GM18951 (cell line): Measurements from ENCODE around the gene RABGAP1L.

Experiments
- POLR2A ChIP-seq: IDR thresholded peaks from 4 replicates; pipeline ENCODE4 v1.6.1; 2011; ENCODE audit warnings: mild to moderate bottlenecking; ENCODE audit not compliant: insufficient read length, insufficient read depth; ENCODE audit errors: extremely low read depth
- in situ Hi-C: fragments of 300-500 bp; cut with MboI; formaldehyde crosslinking; loops from one replicate; pipeline ENCODE4 v1.12.0; 2022; ENCODE audit warnings: low sequenced_read_pairs, mixed read lengths, inconsistent platforms; ENCODE audit not compliant: unreplicated experiment

Gene RABGAP1L

DNA sequence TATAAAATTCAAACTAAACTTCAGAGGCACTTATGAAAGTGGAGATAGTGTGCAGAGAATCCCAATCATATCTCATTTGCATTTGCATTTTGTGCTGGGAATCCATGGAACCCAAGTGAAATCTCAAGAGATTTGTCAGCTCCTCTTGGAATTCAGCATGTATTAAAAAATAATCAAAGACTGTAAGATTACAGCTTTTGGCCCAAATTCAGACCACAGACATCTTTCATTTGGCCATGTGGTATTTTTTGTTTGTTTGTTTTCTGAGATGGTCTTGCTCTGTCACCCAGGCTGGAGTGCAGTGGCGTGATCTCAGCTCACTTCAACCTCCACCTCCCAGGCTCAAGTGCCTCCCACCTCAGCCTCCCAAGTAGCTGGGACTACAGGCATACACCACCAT is 836.6 kb downstream of the RABGAP1L start:
- in situ Hi-C loops = loop anchor here (10.0 to 25.0 kb wide), 2 partner anchors 221 to 734 kb away; no protein-coding TSS in a partner anchor
- TF ChIP-seq POLR2A = no peak

DNA sequence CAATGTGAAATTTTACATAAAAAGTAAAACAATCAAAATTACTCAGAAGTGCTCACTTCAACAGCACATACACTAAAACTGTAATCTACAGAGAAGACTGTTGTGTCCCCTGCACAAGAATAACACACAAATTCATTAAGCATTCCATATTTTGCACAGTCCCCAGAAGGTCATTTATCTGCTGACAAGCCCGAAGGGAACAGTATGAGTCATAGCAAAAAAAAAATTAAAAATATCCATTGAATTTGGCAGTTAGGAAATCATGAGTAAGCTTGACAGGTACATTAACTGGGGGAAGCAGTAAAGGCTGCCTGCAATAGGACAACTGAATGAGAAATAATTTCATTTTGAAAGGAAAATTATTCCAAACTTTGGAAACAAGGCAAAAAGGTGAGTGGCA is 837.2 kb downstream of the RABGAP1L start:
- in situ Hi-C loops = loop anchor here (10.0 to 25.0 kb wide), 2 partner anchors 222 to 734 kb away; no protein-coding TSS in a partner anchor
- TF ChIP-seq POLR2A = no peak

DNA sequence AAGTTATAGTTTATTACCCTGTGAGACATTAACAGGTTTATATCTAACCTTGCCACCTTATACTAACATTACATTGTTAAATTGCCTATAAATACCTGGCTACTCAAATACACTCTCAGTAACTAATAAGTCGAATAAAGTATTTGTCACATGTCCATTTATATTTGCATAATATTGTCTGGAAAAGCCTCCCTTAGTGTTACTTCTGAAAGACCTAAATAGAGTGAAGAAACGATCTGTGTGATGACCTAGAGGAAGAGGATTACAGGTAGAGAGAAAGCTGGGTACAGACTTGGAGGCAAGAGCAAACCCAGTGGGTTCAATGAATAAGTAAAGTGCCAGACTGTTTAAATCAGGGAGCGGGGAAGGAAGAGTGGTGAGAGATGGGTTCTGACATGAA is 837.7 kb downstream of the RABGAP1L start:
- no peak for TF ChIP-seq POLR2A
- in situ Hi-C loops = loop anchor here (10.0 to 25.0 kb wide), 2 partner anchors 222 to 735 kb away; no protein-coding TSS in a partner anchor

DNA sequence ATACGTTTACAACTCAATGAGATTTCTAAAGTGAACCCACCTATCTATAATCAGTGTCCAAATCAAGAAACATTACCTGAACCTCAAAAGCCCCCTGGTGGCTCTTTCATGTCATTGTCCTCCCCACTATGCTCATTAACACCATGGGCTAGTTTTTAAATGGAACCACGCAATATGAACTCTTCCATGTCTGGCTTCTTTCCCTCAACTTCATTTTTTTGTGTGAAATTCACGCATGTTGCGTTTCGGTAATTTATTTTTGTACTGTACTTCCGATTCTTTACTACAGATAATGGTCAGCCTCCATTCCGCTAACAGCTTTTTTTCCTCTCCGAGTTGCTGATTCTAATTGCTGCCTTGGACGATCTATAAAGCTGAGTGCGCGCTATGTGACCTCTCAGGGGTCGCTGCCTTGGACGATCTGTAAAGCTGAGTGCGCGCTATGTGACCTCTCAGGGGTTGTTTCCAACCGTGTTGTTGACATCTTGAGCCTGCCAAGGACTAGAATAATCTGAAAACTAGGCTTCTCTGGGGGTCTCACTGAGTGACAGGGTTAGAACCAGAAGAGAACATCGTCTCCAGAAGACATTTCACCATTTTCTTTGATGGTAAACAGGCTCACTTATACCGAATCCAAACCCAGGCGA is 839.4 kb downstream of the RABGAP1L start:
- in situ Hi-C loops = loop anchor here (10.0 to 25.0 kb wide), 2 partner anchors 224 to 736 kb away; no protein-coding TSS in a partner anchor
- TF ChIP-seq POLR2A = no peak

DNA sequence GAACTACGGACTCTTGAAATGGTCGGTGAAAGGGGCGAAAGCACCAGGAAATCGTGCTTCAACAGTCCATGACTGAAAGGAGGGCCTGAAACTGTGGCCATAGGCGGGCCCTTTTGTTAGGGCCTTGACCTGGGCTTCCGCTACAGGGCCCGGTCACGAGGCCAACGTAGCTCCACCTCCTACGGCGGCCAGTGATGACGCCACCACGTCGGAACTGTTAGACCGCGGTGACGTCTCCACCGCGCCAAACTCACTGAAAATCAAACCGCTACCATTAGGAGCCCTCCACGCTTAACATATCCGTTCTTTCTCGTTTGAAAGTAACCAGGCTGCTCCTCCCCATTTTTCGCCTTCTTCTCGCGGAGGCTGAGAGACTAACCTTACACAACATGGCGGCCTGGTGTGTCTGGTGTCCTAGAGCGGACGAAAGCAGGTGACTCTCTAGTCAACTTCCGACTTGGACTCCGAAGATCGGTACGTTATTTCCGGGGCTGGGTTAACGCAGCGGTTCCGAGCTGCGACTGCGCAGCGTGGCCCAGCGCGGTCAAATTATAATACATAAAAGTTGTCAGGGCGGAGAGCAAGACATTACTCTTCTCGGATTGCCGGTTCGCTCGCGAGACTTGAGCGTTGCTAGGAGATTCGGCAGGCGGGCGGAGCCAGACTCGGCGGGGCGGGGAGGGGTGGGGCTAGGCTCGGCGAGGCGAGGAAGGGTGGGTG is 840.1 kb downstream of the RABGAP1L start:
- peak; percentile 93 for TF ChIP-seq POLR2A
- in situ Hi-C loops = loop anchor here (10.0 to 25.0 kb wide), 2 partner anchors 225 to 737 kb away; no protein-coding TSS in a partner anchor

DNA sequence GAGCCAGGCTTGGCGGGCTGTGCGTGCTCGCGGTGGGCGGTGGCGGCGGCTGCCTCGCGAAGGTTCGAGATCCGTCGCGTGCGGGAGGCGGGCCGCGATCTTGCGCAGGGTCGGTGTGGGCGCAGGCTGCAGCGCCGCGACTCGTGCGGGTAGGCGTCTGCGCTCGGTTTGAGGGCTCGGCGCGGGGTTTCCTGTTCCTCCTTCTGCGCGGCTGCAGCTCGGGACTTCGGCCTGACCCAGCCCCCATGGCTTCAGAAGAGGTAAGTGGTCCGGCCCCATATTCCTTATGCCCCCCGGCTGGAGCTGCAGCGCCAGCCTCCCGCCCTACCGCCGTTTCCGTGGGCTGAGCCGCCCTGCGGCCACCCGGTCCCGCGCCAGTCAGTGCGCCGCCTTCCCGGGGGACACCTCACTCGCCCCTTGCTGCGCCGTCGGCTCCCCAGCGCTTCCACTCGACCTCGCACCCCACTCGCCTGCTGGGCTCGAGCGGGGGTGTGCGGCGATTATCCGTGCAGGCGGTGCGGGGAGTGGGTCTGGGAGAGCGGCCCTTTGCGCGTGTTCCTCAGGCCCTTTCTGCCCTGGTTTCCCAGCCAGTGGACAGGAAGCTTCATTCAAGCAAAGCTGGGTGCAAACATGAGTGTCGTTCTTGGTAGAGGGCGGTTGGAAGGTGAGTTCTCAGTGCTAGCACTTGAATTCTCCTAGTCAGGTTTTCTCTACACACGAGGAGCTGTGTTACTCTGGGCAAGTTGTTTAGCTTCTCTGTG is 840.8 kb downstream of the RABGAP1L start, which contains the start of gene CACYBP:
Gene CACYBP (plus strand): TSS at position 12 of the 761 bp plus-strand sequence. CDS start 234 bp downstream, at position 246.
- in situ Hi-C loops = loop anchor here (10.0 to 25.0 kb wide), 2 partner anchors 225 to 738 kb away; no protein-coding TSS in a partner anchor
- peak; percentile 73 for TF ChIP-seq POLR2A

DNA sequence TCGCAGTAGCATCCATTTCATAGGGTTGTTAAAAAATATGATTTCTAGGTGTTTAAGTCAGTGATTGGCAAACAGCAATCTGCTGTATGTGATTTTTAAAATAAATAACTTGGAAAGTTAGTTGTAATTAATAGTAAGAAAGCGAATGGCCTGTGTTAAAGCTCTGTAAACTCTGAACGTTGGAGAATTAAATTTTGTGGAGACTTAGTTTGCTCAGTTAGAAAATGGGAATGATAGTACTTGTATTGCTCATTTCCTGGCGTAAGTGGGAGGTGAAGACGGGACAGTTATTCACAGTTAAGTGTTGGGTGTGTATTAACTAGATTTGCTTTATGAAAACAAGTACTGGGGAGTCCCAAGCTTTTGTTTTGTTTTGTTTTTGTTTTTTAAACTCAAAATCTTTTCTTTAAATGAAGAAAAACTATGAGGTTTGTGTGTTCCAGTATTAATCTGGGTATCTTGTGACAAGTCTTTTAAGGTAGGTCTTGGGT is 841.4 kb downstream of the RABGAP1L start:
- in situ Hi-C loops = no loop called here
- no peak for TF ChIP-seq POLR2A

DNA sequence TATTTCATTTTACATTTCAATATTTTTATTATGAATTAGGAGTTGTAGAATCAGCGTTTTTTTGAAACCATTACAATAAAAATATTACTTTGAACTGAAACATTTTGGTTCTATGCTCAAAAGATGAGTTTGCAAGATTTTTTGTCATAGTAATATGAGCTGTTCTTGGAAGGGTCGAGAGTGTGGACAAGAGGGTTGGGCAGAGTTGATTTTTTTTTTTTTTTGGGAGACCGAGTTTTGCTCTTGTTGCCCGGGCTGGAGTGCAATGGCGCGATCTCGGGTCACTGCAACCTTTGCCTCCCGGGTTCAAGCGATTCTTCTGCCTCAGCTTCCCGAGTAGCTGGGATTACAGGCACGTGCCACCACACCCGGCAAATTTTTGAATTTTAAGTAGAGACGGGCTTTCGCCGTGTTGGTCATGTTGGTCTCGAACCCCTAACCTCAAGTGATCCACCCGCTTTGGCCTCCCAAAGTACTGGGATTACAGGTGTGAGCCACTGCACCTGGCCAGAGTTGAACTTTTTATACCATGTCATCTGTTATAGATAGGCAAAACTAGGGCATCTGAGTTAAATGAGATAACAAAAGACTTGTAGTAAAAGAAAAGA is 843.7 kb downstream of the RABGAP1L start:
- in situ Hi-C loops = no loop called here
- no peak for TF ChIP-seq POLR2A

DNA sequence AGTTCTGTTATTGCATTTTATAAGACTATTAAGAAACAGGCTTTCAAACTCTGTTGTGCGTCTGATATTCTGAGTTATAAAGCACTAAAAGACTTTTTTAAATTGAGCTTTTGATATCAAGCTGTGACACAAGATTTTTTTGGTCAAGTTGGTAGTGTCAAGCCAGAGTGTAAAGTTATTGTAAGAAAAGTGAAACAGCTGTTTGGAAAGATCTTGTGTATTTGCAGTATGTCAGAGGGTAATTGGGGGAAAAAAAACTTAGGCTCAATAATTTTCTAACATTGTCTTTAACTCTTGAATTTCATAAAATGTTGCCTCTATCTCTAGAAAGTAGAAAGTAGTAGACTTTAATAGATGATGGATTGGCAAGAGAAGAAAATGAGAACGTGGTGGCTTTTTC is 844.2 kb downstream of the RABGAP1L start:
- in situ Hi-C loops = no loop called here
- TF ChIP-seq POLR2A = no peak

DNA sequence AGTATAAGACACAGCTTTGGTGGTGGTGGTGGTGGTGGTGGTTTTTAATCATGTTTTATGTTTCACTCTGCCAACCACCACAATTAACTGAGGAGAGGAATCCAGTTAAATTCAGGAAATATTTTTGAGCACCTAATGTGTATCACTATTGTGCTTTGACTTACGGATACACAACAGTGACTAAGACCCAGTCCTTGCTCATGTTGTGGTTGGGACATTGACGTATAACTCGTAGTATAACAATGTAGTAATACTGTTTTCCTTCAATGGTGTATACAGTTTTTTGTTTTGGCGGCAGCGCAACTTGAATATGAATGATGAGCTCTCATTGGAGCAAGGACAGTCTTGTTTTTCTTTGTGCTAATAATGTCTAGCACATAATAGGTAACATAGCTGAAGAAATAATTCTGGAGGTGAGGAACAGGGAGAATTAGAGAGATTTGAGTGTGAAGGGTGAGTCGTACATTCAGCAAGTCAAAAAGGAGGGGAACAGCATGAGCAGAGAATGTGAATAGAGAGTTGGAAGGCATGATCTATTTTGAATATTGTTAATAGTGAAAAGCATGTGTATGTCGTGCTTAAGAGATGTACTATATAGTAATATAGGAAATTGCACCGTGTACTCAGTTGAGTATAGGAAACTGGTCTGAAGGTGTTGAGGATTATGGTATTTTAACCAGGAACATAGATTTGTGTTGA is 845.9 kb downstream of the RABGAP1L start:
- TF ChIP-seq POLR2A = no peak
- in situ Hi-C loops = no loop called here

DNA sequence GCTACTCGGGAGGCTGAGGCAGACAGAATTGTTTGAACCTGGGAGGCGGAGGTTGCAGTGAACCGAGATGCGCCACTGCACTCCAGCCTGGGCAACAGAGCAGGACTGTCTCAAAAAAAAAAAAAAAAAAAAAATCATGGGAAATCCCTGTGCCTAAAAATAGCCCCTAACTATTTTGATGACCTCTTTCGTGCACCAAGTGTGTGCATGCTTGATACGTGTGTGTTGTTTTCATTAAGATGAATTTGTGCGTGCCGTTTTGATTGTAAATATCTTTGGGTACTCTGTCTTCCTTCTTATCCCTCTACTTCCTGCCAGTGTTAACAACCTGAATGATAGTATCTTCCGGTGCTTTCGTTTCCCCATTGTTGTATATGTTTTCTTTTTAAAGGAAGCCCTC is 850.2 kb downstream of the RABGAP1L start:
- in situ Hi-C loops = no loop called here
- TF ChIP-seq POLR2A = no peak

DNA sequence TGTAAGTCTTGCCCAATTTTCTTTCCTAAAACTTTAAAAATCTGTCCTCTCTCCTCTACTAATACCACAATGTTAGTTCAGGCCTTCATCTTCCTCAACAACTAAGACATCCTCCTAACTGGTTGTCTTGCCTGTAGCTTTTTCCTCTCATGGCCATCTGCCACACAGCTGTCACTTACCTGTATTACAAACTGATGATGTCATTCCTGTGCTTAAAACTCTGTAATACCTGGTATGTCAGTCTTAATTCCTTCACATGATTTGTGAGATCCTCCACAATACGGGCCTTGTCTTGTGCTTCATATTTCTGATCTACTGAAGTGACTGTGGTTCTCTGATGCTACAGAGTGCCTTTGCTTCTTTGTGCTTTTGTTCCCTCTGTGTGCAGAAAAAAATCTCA is 854.1 kb downstream of the RABGAP1L start:
- TF ChIP-seq POLR2A = no peak
- in situ Hi-C loops = no loop called here
